Breast epithelium (tissue), 4 donors: Measurements from ENCODE around the gene ANKRD44. TPM values are rescaled to one million over a fixed set of nuclear protein-coding genes. Genes with fewer than 3 reads are reported as not detected.
A peak's percentile ranks its signal among the peaks of the same experiment; 100 is the strongest.

Source experiments
- DNase-seq, 2 donors: peaks; one replicate each; pipeline ENCODE4 v3.0.0-alpha.2; 2019; ENCODE audit warnings: low spot score in 2 of 2
- H3K27ac ChIP-seq, 2 donors: fragments of 200-600 bp; sonication (generic) in 1 of 2; one replicate each; pipeline ENCODE4 v1.5.1; 2016 to 2019; ENCODE audit warnings: mild to moderate bottlenecking in 1 of 2
- H3K27me3 ChIP-seq, 2 donors: fragments of 200-600 bp; sonication (generic) in 1 of 2; one replicate each; pipeline versions ENCODE4 v1.5.1 to v1.6.0; 2017 to 2019; ENCODE audit warnings: control low read depth in 1 of 2, mild to moderate bottlenecking in 1 of 2
- H3K36me3 ChIP-seq: fragments of 200-600 bp; one replicate; pipeline ENCODE4 v1.5.1; 2019
- H3K4me1 ChIP-seq, 2 donors: fragments of 200-600 bp; sonication (generic); one replicate each; pipeline ENCODE4 v1.5.1; 2016 to 2019; ENCODE audit warnings: control low read depth in 1 of 2
- H3K4me3 ChIP-seq, 3 donors: fragments of 200-600 bp; sonication (generic); 1 replicate in 2 of 3; 2 replicates in 1 of 3; pipeline ENCODE4 v1.5.1; 2016 to 2019; ENCODE audit warnings: mild to moderate bottlenecking in 3 of 3, moderate library complexity in 2 of 3
- H3K9me3 ChIP-seq, 2 donors: fragments of 200-600 bp; sonication (generic) in 1 of 2; one replicate each; pipeline ENCODE4 v1.5.1; 2016 to 2019; ENCODE audit warnings: control low read depth in 1 of 2
- CTCF ChIP-seq, 3 donors: fragments of 450-650 bp; IDR thresholded peaks; one replicate each; pipeline ENCODE4 v1.5.1; 2016 to 2017; ENCODE audit warnings: antibody characterized with exemption in 3 of 3, mild to moderate bottlenecking in 3 of 3, moderate library complexity in 3 of 3
- POLR2A ChIP-seq: fragments of 450-650 bp; IDR thresholded peaks from one replicate; pipeline ENCODE4 v1.6.1; 2016; ENCODE audit warnings: antibody characterized with exemption, mild to moderate bottlenecking, moderate library complexity
- POLR2AphosphoS5 ChIP-seq, 3 donors: sonication (generic); formaldehyde crosslinking; IDR thresholded peaks; one replicate each; pipeline ENCODE4 v1.6.1; 2017; ENCODE audit warnings: antibody characterized with exemption in 3 of 3
- intact Hi-C: fragments of 100-400 bp; cut with DNase I; formaldehyde crosslinking; loops from one replicate; pipeline ENCODE4 v1.15.1; 2023; ENCODE audit warnings: low total_unique reads
- total RNA-seq, 3 donors: library from RNA; depleted of rRNA; stranded (reverse); fragments of >200 nt; gene quantifications; one replicate each; pipeline ENCODE4 v1.1.0, GENCODE V29; 2016

Gene ANKRD44
- total RNA-seq, 3 donors from 2014 or later: 18.0 to 41.3 (median 19.9) TPM

DNA sequence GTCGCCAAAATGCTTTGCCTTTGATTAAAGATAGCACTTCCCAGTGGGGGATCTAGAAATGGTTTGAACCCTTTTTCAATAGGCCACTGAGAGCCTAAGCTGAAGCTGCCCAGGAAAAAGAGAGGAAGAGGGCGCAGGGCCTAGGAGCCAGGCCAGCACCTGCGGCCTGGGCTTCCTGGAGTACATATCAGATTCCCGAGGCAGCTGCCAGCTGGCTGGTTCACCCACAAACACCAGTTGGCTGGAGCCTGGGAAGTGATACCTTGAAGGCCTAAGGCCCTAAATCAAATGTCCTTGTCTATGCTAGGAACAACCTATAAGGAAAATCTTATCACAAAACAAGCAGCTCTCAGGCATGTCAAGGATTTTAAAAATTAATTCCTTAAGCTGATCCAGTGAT, 37.1 kb downstream of the ANKRD44 start:
- Histone ChIP-seq H3K36me3 (no peaks in the 10 kb centered on the region), H3K27me3 (no peaks in the 10 kb centered on the region), H3K27ac (no peak overlapping the region), H3K9me3 (no peaks in the 10 kb centered on the region), H3K4me1 (no peaks in the 10 kb centered on the region), H3K4me3 (no peak overlapping the region)
- DNase-seq: peak in 1 of 2 donors; percentile 50
- intact Hi-C loops: no loop called here
- TF ChIP-seq CTCF (IDR thresholded peaks at IDR 0.05): no peak
- TF ChIP-seq POLR2AphosphoS5 (IDR thresholded peaks at IDR 0.05): no peak
- no peak for TF ChIP-seq POLR2A

DNA sequence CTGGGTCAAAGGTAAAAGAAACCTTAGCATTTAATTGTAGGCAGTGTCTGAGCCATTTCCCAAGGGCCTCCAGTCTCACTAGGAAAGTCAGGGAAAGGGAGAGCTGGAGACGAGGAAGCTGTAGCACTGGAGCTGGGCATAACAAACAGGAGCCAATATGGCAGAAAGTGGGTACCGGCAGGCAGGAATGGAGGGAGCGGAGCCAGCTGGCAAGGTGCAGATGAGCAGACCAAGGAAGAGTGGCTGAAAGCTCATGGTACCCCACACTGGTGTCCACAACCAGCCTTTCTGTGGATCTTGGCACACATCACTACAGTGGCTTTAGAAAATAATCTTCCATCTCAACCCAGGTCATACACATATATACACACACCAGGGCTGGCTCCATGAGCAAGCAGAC, 40.0 kb downstream of the ANKRD44 start:
- DNase-seq: no peak
- Histone ChIP-seq H3K4me3 (no peak overlapping the region), H3K36me3 (no peaks in the 10 kb centered on the region), H3K27me3 (no peaks in the 10 kb centered on the region), H3K27ac (no peak overlapping the region), H3K4me1 (no peaks in the 10 kb centered on the region), H3K9me3 (no peaks in the 10 kb centered on the region)
- intact Hi-C loops: no loop called here
- TF ChIP-seq POLR2A (no peak), POLR2AphosphoS5 (IDR thresholded peaks at IDR 0.05) (no peak), CTCF (IDR thresholded peaks at IDR 0.05) (no peak)

- no peak overlapping the region for H3K4me3 ChIP-seq
- no peaks in the 10 kb centered on the region for H3K27me3 ChIP-seq
- H3K27ac ChIP-seq: no peak overlapping the region
- TF ChIP-seq POLR2A: no peak
- TF ChIP-seq POLR2AphosphoS5 (IDR thresholded peaks at IDR 0.05): no peak
- no peak for TF ChIP-seq CTCF (IDR thresholded peaks at IDR 0.05)
- no peak for DNase-seq
- no peaks in the 10 kb centered on the region for H3K36me3 ChIP-seq
- intact Hi-C loops: no loop called here
- H3K4me1 ChIP-seq: no peaks in the 10 kb centered on the region
- H3K9me3 ChIP-seq: no peaks in the 10 kb centered on the region
Observed at GRCh38 chr2:197269815-197270214, 40.8 kb downstream of the ANKRD44 start.

DNA sequence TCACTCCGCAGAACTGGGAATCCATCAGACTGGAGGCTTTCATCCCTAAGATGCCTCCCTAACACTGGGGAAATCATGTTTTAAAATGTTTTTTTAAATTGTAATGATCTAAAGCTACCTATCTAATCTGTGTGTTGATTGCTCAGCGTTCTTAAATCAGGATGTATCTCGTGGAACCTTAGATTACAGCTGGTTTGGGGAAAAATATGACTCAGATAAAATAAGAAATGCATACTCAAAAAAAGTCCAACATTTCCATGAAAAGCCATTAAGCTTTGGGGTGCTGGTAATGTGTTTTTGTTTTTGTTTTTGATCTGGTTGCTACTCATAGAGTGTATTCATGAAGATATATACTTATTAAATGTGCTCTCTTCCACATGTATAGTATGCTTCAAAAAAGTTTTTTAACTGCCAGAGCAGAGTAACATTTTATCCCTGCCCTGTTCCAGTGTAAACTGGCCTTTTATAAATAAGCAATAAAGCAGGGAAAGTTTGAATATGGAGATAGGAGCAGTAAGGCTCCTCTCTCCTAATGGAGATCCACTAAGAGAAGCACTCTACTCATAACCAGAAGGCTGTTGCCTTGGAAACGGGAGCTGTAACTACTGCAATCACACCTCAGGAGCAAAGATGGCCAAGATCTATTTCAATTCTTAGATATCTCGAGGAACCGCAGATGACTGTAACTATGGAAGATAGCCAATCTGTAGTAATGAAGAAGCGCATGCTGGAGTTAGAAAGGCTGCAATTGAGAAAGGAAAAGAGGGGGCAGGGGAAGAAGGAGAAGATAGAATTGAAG, 41.6 kb downstream of the ANKRD44 start:
- H3K4me3 ChIP-seq: no peak overlapping the region
- no peak overlapping the region for H3K27ac ChIP-seq
- H3K4me1 ChIP-seq: no peaks in the 10 kb centered on the region
- H3K27me3 ChIP-seq: no peaks in the 10 kb centered on the region
- DNase-seq: no peak
- intact Hi-C loops: no loop called here
- H3K36me3 ChIP-seq: no peaks in the 10 kb centered on the region
- no peaks in the 10 kb centered on the region for H3K9me3 ChIP-seq
- TF ChIP-seq POLR2AphosphoS5 (IDR thresholded peaks at IDR 0.05) (no peak), POLR2A (no peak), CTCF (IDR thresholded peaks at IDR 0.05) (no peak)

DNA sequence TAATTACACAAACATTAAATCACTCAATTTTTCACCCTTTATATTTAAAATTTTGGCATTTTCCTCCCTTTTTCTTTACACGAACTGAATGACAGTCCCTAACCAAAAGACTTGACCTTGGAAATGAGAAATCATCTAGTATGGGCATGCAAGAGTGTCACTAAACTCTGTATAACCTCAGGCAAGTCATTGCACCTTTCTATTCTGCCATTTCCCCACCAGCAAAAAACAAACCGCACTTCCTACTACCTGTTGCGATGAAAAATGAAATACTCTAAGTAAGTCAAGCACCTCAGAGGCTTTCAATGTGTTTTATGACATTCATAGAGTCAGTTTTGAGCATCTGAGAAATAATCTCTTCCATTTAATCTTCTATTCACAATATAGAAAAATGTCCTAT, 44.1 kb downstream of the ANKRD44 start:
- Histone ChIP-seq H3K36me3 (no peaks in the 10 kb centered on the region), H3K4me3 (no peak overlapping the region), H3K27me3 (no peaks in the 10 kb centered on the region), H3K9me3 (no peaks in the 10 kb centered on the region), H3K4me1 (no peaks in the 10 kb centered on the region), H3K27ac (no peak overlapping the region)
- DNase-seq: no peak
- no peak for TF ChIP-seq POLR2AphosphoS5 (IDR thresholded peaks at IDR 0.05)
- TF ChIP-seq POLR2A: no peak
- TF ChIP-seq CTCF (IDR thresholded peaks at IDR 0.05): no peak
- intact Hi-C loops: no loop called here
